Trophoblast cell (in vitro differentiated cells and primary cell): Measurements from ENCODE around the gene IFNK.

Experiments used
- DNase-seq, 2 donors: peaks; one replicate each; pipeline ENCODE4 v3.0.0-alpha.2; 2016
- H2AFZ ChIP-seq: 2 replicates; pipeline ENCODE4 v1.6.1; 2013; ENCODE audit warnings: low read length, moderate library complexity, mild to moderate bottlenecking; ENCODE audit not compliant: insufficient read depth, poor library complexity
- H2AK5ac ChIP-seq: 2 replicates; pipeline ENCODE4 v1.6.1; 2013; ENCODE audit warnings: mild to moderate bottlenecking, low read length
- H2BK120ac ChIP-seq: 2 replicates; pipeline ENCODE4 v1.6.1; 2013; ENCODE audit warnings: low read length, mild to moderate bottlenecking, moderate library complexity; ENCODE audit not compliant: insufficient read depth, poor library complexity
- H2BK12ac ChIP-seq: 2 replicates; pipeline ENCODE4 v1.6.1; 2013; ENCODE audit warnings: mild to moderate bottlenecking, low read length, moderate library complexity
- H2BK5ac ChIP-seq: 2 replicates; pipeline ENCODE4 v1.6.1; 2013; ENCODE audit warnings: low read length, low read depth, moderate library complexity, mild to moderate bottlenecking; ENCODE audit not compliant: poor library complexity
- H3K14ac ChIP-seq: 2 replicates; pipeline ENCODE4 v1.6.1; 2013; ENCODE audit warnings: mild to moderate bottlenecking, low read length
- H3K18ac ChIP-seq: 2 replicates; pipeline ENCODE4 v1.6.1; 2013; ENCODE audit warnings: mild to moderate bottlenecking, low read length
- H3K23ac ChIP-seq: 2 replicates; pipeline ENCODE4 v1.6.1; 2013; ENCODE audit warnings: low read length
- H3K27ac ChIP-seq: 2 replicates; pipeline ENCODE4 v1.5.1; 2013; ENCODE audit warnings: low read depth, mild to moderate bottlenecking, inconsistent platforms, low read length, moderate library complexity
- H3K27me3 ChIP-seq: 2 replicates; pipeline ENCODE4 v1.6.1; 2013; ENCODE audit warnings: inconsistent platforms, mild to moderate bottlenecking, low read length, moderate library complexity; ENCODE audit not compliant: insufficient read depth
- H3K36me3 ChIP-seq, 2 experiments: 1 replicate in 1 of 2; 2 replicates in 1 of 2; pipeline ENCODE4 v1.6.1; 2013; ENCODE audit warnings: low read length in 2 of 2, mild to moderate bottlenecking in 2 of 2, moderate library complexity in 1 of 2; ENCODE audit not compliant: insufficient read depth in 2 of 2, control insufficient read depth in 1 of 2
- H3K4ac ChIP-seq: 2 replicates; pipeline ENCODE4 v1.6.1; 2013; ENCODE audit warnings: low read depth, mild to moderate bottlenecking, low read length, moderate library complexity
- H3K4me1 ChIP-seq, 2 experiments: 1 replicate in 1 of 2; 2 replicates in 1 of 2; pipeline ENCODE4 v1.6.1; 2013; ENCODE audit warnings: low read length in 2 of 2, mild to moderate bottlenecking in 2 of 2, moderate library complexity in 1 of 2; ENCODE audit not compliant: insufficient read depth in 2 of 2, control insufficient read depth in 1 of 2
- H3K4me2 ChIP-seq: 2 replicates; pipeline ENCODE4 v1.6.1; 2013; ENCODE audit warnings: inconsistent platforms, mild to moderate bottlenecking, low read length, moderate library complexity
- H3K4me3 ChIP-seq: 2 replicates; pipeline ENCODE4 v1.5.1; 2013; ENCODE audit warnings: mild to moderate bottlenecking, low read depth, low read length, inconsistent platforms
- H3K79me1 ChIP-seq: one replicate; pipeline ENCODE4 v1.6.1; 2013; ENCODE audit warnings: low read length
- H3K79me2 ChIP-seq: 2 replicates; pipeline ENCODE4 v1.6.1; 2013; ENCODE audit warnings: low read length, mild to moderate bottlenecking; ENCODE audit not compliant: control insufficient read depth, insufficient read depth, poor library complexity
- H3K9ac ChIP-seq: 2 replicates; pipeline ENCODE4 v1.6.1; 2013; ENCODE audit warnings: mild to moderate bottlenecking, low read length
- H3K9me3 ChIP-seq: 2 replicates; pipeline ENCODE4 v1.6.1; 2013; ENCODE audit warnings: low read depth, mild to moderate bottlenecking, control low read depth, inconsistent platforms, low read length; ENCODE audit not compliant: insufficient read depth
- H4K12ac ChIP-seq: 2 replicates; pipeline ENCODE4 v1.6.1; 2013; ENCODE audit warnings: low read depth, mild to moderate bottlenecking, low read length, moderate library complexity
- H4K8ac ChIP-seq: 2 replicates; pipeline ENCODE4 v1.6.1; 2013; ENCODE audit warnings: low read depth, mild to moderate bottlenecking, low read length, moderate library complexity
- H4K91ac ChIP-seq: one replicate; pipeline ENCODE4 v1.6.1; 2013; ENCODE audit warnings: low read depth, mild to moderate bottlenecking, low read length, moderate library complexity
- WGBS: extraction: QIAGEN DNeasy Blood & Tissue Kit; methylation state at CpG from one replicate; pipeline ENCODE4 v1.1.7; 2013; ENCODE audit warnings: missing lambda C conversion rate; ENCODE audit not compliant: insufficient read length, insufficient coverage; ENCODE audit errors: extremely low coverage; 5-methylcytosine and 5-hydroxymethylcytosine counted together

Gene IFNK

DNA sequence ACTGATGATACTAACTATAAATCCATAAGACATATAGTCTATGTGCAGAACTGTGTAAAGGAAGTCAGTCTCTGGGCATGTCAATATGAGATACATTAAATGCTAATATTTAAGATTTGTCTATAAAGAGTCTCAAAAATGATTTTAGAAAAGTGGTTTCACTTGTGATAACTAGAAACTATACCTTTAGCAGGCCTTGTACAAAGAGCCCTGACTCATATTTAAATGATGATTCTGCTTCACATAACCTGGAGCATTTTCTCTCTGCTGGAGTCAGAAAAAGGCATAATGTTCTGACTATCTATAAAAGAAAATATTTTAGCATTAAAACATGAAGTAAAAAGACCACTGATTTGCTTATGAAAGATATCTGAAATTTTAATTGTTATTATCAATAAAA is 34.2 kb downstream of the IFNK start:
- Histone ChIP-seq H3K18ac (no peak overlapping the region), H3K79me2 (no peaks in the 10 kb centered on the region), H2AFZ (no peak overlapping the region), H2BK5ac (no peak overlapping the region), H3K9ac (no peak overlapping the region), H3K23ac (no peak overlapping the region), H2BK120ac (no peak overlapping the region), H2BK12ac (no peak overlapping the region), H4K12ac (no peak overlapping the region), H3K14ac (no peak overlapping the region), H3K27me3 (no peaks in the 10 kb centered on the region), H3K27ac (no peak overlapping the region), H3K4me3 (no peak overlapping the region), H3K4me1 (no peaks in the 10 kb centered on the region), H3K4me2 (no peak overlapping the region), H3K9me3 (no peaks in the 10 kb centered on the region), H4K91ac (no peak overlapping the region), H3K79me1 (no peaks in the 10 kb centered on the region), H3K36me3 (peaks cover 3% of the 10 kb centered on the region in 2 experiments), H2AK5ac (no peak overlapping the region), H4K8ac (no peak overlapping the region), H3K4ac (no peak overlapping the region)
- no peak for DNase-seq

- Histone ChIP-seq H3K9ac (no peak overlapping the region), H3K23ac (no peak overlapping the region), H3K4me2 (no peak overlapping the region), H3K36me3 (peaks cover 3% of the 10 kb centered on the region in 2 experiments), H2BK5ac (no peak overlapping the region), H3K18ac (no peak overlapping the region), H3K79me1 (no peaks in the 10 kb centered on the region), H3K14ac (no peak overlapping the region), H4K8ac (no peak overlapping the region), H2BK12ac (no peak overlapping the region), H3K27ac (no peak overlapping the region), H3K4me3 (no peak overlapping the region), H3K9me3 (no peaks in the 10 kb centered on the region), H4K12ac (no peak overlapping the region), H4K91ac (no peak overlapping the region), H2AFZ (no peak overlapping the region), H2AK5ac (no peak overlapping the region), H3K79me2 (no peaks in the 10 kb centered on the region), H2BK120ac (no peak overlapping the region), H3K4ac (no peak overlapping the region), H3K27me3 (no peaks in the 10 kb centered on the region), H3K4me1 (no peaks in the 10 kb centered on the region)
- DNase-seq = no peak
Measured at GRCh38 chr9:27560457-27560856, 36.4 kb downstream of the IFNK start.

DNA sequence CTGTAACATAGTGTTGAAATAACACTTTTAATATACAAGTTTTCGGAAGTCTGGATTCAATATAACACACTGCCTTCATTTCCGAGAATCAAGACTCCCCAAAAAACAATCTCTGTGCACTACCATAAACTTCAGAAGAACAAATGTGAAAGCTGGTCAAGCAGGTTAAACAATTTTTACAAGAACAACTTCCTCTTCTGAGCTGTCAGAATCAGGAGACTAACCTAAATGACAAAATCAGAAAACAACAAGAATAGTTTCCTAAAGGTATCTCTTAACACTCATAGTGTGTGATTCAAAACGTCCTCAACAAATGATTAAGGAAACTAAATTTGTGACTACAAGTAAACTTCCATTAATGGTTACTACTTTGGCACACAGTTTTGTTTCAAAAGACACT is 37.6 kb downstream of the IFNK start:
- no peak overlapping the region for H3K18ac ChIP-seq
- H3K4me3 ChIP-seq = no peak overlapping the region
- no peak overlapping the region for H4K8ac ChIP-seq
- no peak overlapping the region for H3K14ac ChIP-seq
- H2BK5ac ChIP-seq = no peak overlapping the region
- no peaks in the 10 kb centered on the region for H3K27me3 ChIP-seq
- H4K12ac ChIP-seq = no peak overlapping the region
- no peaks in the 10 kb centered on the region for H3K4me1 ChIP-seq
- no peak overlapping the region for H3K23ac ChIP-seq
- no peak overlapping the region for H3K27ac ChIP-seq
- H3K79me2 ChIP-seq = no peaks in the 10 kb centered on the region
- H2BK12ac ChIP-seq = no peak overlapping the region
- no peak overlapping the region for H3K4me2 ChIP-seq
- no peak overlapping the region for H3K9ac ChIP-seq
- no peaks in the 10 kb centered on the region for H3K79me1 ChIP-seq
- H2AFZ ChIP-seq = no peak overlapping the region
- H3K9me3 ChIP-seq = no peaks in the 10 kb centered on the region
- no peak overlapping the region for H4K91ac ChIP-seq
- H3K36me3 ChIP-seq = peaks cover 0 to 3% of the 10 kb centered on the region in 2 experiments
- H2BK120ac ChIP-seq = no peak overlapping the region
- no CpG with 5 or more reads among the region's 3 CpGs for WGBS
- no peak overlapping the region for H2AK5ac ChIP-seq
- DNase-seq = no peak
- no peak overlapping the region for H3K4ac ChIP-seq

DNA sequence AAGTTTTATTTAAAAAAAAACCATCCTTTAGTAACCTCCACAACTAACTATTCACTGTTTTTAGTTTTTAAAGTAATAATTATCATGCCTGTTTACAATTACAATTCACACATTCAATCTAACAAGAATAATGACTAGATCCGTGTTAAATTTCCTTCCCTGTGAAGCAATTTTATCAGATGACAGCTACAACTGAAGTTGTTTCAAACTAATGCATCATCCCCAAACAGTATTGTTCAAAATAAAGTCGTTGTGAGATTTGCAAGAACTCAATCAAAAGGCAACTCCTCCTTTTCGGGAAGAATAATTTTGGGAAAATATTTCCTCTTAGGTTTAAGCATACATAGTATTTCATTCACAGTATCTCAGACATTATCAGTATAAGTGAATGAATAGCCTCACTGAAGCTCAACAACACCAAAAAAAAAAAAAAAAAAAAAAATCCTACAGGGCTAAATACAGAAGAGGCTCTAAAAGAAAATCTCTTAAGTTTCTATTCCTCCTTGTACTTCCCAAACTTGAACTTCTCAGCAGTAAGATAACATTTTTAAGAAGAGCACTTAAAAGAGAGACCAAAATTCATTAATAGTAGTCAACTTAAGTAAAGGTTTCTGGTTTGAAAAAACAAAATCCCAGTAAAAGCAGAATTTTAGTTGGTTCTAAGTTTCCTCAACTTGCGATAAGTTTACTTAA is 39.8 kb downstream of the IFNK start:
- Histone ChIP-seq H4K12ac (no peak overlapping the region), H3K79me2 (no peaks in the 10 kb centered on the region)
- WGBS = no CpG with 5 or more reads among the region's 4 CpGs

More for the DNA sequence above, 39.8 kb downstream of the IFNK start:
- Histone ChIP-seq H3K4me3 (no peak overlapping the region), H3K79me1 (no peaks in the 10 kb centered on the region), H3K27ac (no peak overlapping the region), H3K9ac (no peak overlapping the region), H3K4me2 (no peak overlapping the region), H2BK5ac (no peak overlapping the region), H3K36me3 (peaks cover 0 to 3% of the 10 kb centered on the region in 2 experiments), H3K4ac (no peak overlapping the region), H2AFZ (no peak overlapping the region), H3K27me3 (no peaks in the 10 kb centered on the region), H3K4me1 (no peaks in the 10 kb centered on the region), H3K18ac (no peak overlapping the region), H3K14ac (no peak overlapping the region), H2BK12ac (no peak overlapping the region), H2AK5ac (no peak overlapping the region), H2BK120ac (no peak overlapping the region), H4K8ac (no peak overlapping the region), H3K9me3 (no peaks in the 10 kb centered on the region), H3K23ac (no peak overlapping the region), H4K91ac (no peak overlapping the region)
- no peak for DNase-seq
